GM12878 (cell line): ENCODE data around the gene FSHR. TPM values are rescaled to one million over a fixed set of nuclear protein-coding genes. Genes with fewer than 3 reads are reported as not detected.

ENCODE experiments used
- ATAC-seq: fragments of 200-7000 bp; cut with Tn5 transposase; 3 replicates; pipeline ENCODE4 v1.9.1; 2020; ENCODE audit warnings: mild to moderate bottlenecking, moderate library complexity
- BruUV-seq: library from RNA; stranded (reverse); fragments of 400-500 nt; replicated peaks from 2 replicates; lab custom pipeline; 2021; lab: Mats Ljungman, UMichigan
- CTCF ChIA-PET: fragments of 300-600 bp; sonication (Branson Sonifier 250); formaldehyde crosslinking; extraction: SDS; loops from one replicate; lab custom pipeline; 2021; ENCODE audit warnings: inconsistent platforms; lab: Yijun Ruan, JAX
- POLR2A ChIA-PET: fragments of 350-600 bp; formaldehyde crosslinking; extraction: SDS; loops from one replicate; lab custom pipeline; 2021; ENCODE audit warnings: inconsistent platforms; lab: Charles Lee
- RAD21 ChIA-PET: fragments of 300-600 bp; sonication (Branson Sonifier 250); formaldehyde crosslinking; loops from one replicate; lab custom pipeline; 2023; ENCODE audit warnings: antibody characterized with exemption; ENCODE audit not compliant: unreplicated experiment; lab: Charles Lee
- SMC1A ChIA-PET: fragments of 300-600 bp; sonication (Branson Sonifier 250); formaldehyde crosslinking; loops from one replicate; lab custom pipeline; 2023; ENCODE audit not compliant: unreplicated experiment, uncharacterized antibody; lab: Charles Lee
- DNase-seq: peaks from one replicate; pipeline ENCODE4 v3.0.0-alpha.2; 2011; ENCODE audit warnings: low read depth, low spot score
- FAIRE-seq: peaks from 3 replicates; lab custom pipeline; 2011; peaks lifted over from hg19 to GRCh38; lab: Jason Lieb, UNC
- H2AFZ ChIP-seq: 2 replicates; pipeline ENCODE4 v1.6.0; 2011; ENCODE audit warnings: low read depth, low read length, control low read depth; ENCODE audit not compliant: control insufficient read depth
- H3K27ac ChIP-seq: 2 replicates; pipeline ENCODE4 v1.5.1; 2011; ENCODE audit warnings: control low read depth; ENCODE audit not compliant: control insufficient read depth, insufficient read depth
- H3K27me3 ChIP-seq, 2 experiments: replicated peaks in 1 of 2; 2 replicates each; pipeline versions ENCODE4 v1.6.0 to v1.6.1; 2011; ENCODE audit warnings: low read length in 1 of 2; ENCODE audit not compliant: control insufficient read depth in 2 of 2, insufficient read depth in 2 of 2
- H3K36me3 ChIP-seq, 2 experiments: 2 replicates each; pipeline ENCODE4 v1.5.1; 2011; ENCODE audit warnings: low read length in 1 of 2; ENCODE audit not compliant: control insufficient read depth in 2 of 2, insufficient read depth in 2 of 2
- H3K4me1 ChIP-seq: 2 replicates; pipeline ENCODE4 v1.6.1; 2011; ENCODE audit warnings: mild to moderate bottlenecking, low read length, moderate library complexity, mixed read lengths; ENCODE audit not compliant: control insufficient read depth, insufficient read depth
- H3K4me2 ChIP-seq: 2 replicates; pipeline ENCODE4 v1.6.0; 2011; ENCODE audit warnings: control low read depth; ENCODE audit not compliant: control insufficient read depth, insufficient read depth
- H3K4me3 ChIP-seq: fragments of 200-600 bp; sonication (generic); 2 replicates; pipeline ENCODE4 v1.5.1; 2016
- H3K79me2 ChIP-seq: 2 replicates; pipeline ENCODE4 v1.6.0; 2011; ENCODE audit warnings: low read length; ENCODE audit not compliant: control insufficient read depth, insufficient read depth
- H3K9ac ChIP-seq: 2 replicates; pipeline ENCODE4 v1.8.0; 2011; ENCODE audit warnings: low read length, control low read depth, mixed read lengths; ENCODE audit not compliant: control insufficient read depth, insufficient read depth
- H3K9me3 ChIP-seq: replicated peaks from 3 replicates; pipeline ENCODE4 v1.5.1; 2011; ENCODE audit warnings: mild to moderate bottlenecking, low read length; ENCODE audit not compliant: control insufficient read depth, insufficient read depth
- H4K20me1 ChIP-seq: 2 replicates; pipeline ENCODE4 v1.6.0; 2011; ENCODE audit not compliant: control insufficient read depth, insufficient read depth
- BHLHE40 ChIP-seq, 2 experiments: fragments of 450-650 bp in 1 of 2; IDR thresholded peaks; 2 replicates each; pipeline ENCODE4 v1.6.1; 2011 to 2017; ENCODE audit warnings: low read depth in 2 of 2, borderline replicate concordance in 1 of 2, improper control_type of control experiment in 1 of 2, low read length in 1 of 2, mild to moderate bottlenecking in 1 of 2
- CBX5 ChIP-seq: sonication (generic); IDR thresholded peaks from 2 replicates; pipeline ENCODE4 v1.6.1; 2016; ENCODE audit warnings: low read depth, moderate library complexity, mild to moderate bottlenecking, inconsistent platforms
- CREM ChIP-seq: IDR thresholded peaks from 2 replicates; pipeline ENCODE4 v1.6.1; 2014; ENCODE audit warnings: antibody characterized with exemption, low read depth
- EP300 ChIP-seq, 2 experiments: fragments of 150-350 bp in 1 of 2; IDR thresholded peaks; 2 replicates each; pipeline ENCODE4 v1.6.1; 2011 to 2012; ENCODE audit warnings: low read depth in 2 of 2, low read length in 2 of 2, borderline replicate concordance in 1 of 2, improper control_type of control experiment in 1 of 2, inconsistent platforms in 1 of 2; ENCODE audit not compliant: control insufficient read depth in 1 of 2
- EZH2 ChIP-seq: IDR thresholded peaks from 2 replicates; pipeline ENCODE4 v1.6.1; 2012; ENCODE audit warnings: low read depth, mild to moderate bottlenecking, control low read depth, inconsistent platforms, low read length, borderline replicate concordance; ENCODE audit not compliant: control insufficient read depth
- HDAC2 ChIP-seq: fragments of 200-600 bp; sonication (generic); IDR thresholded peaks from 2 replicates; pipeline ENCODE4 v1.6.1; 2017
- JUNB ChIP-seq: IDR thresholded peaks from 2 replicates; pipeline ENCODE4 v1.6.1; 2016; ENCODE audit warnings: antibody characterized with exemption, mild to moderate bottlenecking
- MTA2 ChIP-seq: fragments of 450-650 bp; IDR thresholded peaks from 2 replicates; pipeline ENCODE4 v1.6.1; 2016; ENCODE audit warnings: low read depth, mild to moderate bottlenecking, moderate library complexity
- NFIC ChIP-seq: IDR thresholded peaks from 2 replicates; pipeline ENCODE4 v1.6.1; 2012; ENCODE audit warnings: low read depth, mild to moderate bottlenecking, inconsistent platforms, low read length, moderate library complexity
- POLR2AphosphoS5 ChIP-seq: IDR thresholded peaks from 2 replicates; pipeline ENCODE4 v1.6.1; 2011; ENCODE audit warnings: mild to moderate bottlenecking, low read length, inconsistent platforms
- SMAD5 ChIP-seq: IDR thresholded peaks from 2 replicates; pipeline ENCODE4 v1.6.1; 2016; ENCODE audit warnings: antibody characterized with exemption, low read depth
- SP1 ChIP-seq: IDR thresholded peaks from one replicate; pipeline ENCODE4 v1.6.1; 2011; ENCODE audit warnings: low read depth, low read length
- WGBS: methylation state at CpG from one replicate; pipeline ENCODE4 v1.1.6; 2016; ENCODE audit warnings: low lambda C conversion rate; ENCODE audit not compliant: insufficient replicate concordance, insufficient coverage; ENCODE audit errors: missing lambda C conversion rate; 5-methylcytosine and 5-hydroxymethylcytosine counted together
- in situ Hi-C: fragments of 300-500 bp; cut with MboI; formaldehyde crosslinking; loops from 9 replicates; pipeline ENCODE4 v1.14.3; 2018; ENCODE audit warnings: mixed read lengths
- intact Hi-C: fragments of 100-400 bp; cut with micrococcal nuclease; formaldehyde crosslinking; loops from one replicate; pipeline ENCODE4 v1.14.2; 2022; ENCODE audit not compliant: unreplicated experiment
- polyA plus RNA-seq, 11 experiments: library from polyadenylated mRNA; depleted of rRNA in 4 of 11; unstranded in 6 of 11; stranded (reverse) in 5 of 11; fragments of >200 nt; fragmentation: Nextera tagmentation in 4 of 11; fragmentation: Illumina TruSeq in 1 of 11; extraction: Ambion mirVana in 4 of 11; extraction: Trizol in 1 of 11; gene quantifications; 1 replicate in 1 of 11; 2 replicates in 10 of 11; pipeline versions ENCODE4 v1.2.1 to v1.2.3, GENCODE V29; 2011 to 2016; ENCODE audit warnings: inconsistent platforms in 2 of 11, missing spikeins in 2 of 11, low read depth in 1 of 11
- total RNA-seq, 4 experiments: library from RNA; depleted of rRNA in 3 of 4; stranded (reverse); fragments of >200 nt in 3 of 4; fragmentation: Illumina TruSeq in 1 of 4; extraction: Trizol in 1 of 4; gene quantifications; 2 replicates each; pipeline versions ENCODE4 v1.2.1 to v1.2.3, GENCODE V29; 2013 to 2021
- TF ChIP-seq, protein P1 (sequence below): fragments of 450-650 bp; IDR thresholded peaks from 2 replicates; pipeline ENCODE4 v1.6.1; 2018; ENCODE audit warnings: mild to moderate bottlenecking, low read depth, moderate library complexity; ENCODE audit not compliant: partially characterized antibody
- TF ChIP-seq, protein P2 (sequence below), 3 experiments: IDR thresholded peaks in 2 of 3; conservative IDR thresholded peaks in 1 of 3; 2 replicates each; pipeline ENCODE4 v1.5.1; 2011; ENCODE audit warnings: low read depth in 3 of 3, low read length in 3 of 3, mild to moderate bottlenecking in 3 of 3, control low read depth in 2 of 3, moderate library complexity in 2 of 3, inconsistent platforms in 1 of 3, mixed read lengths in 1 of 3; ENCODE audit not compliant: control insufficient read depth in 2 of 3, insufficient read depth in 1 of 3; ENCODE audit errors: extremely low read depth in 1 of 3

The FSHR gene
- total and polyA plus RNA-seq, 10 of the 15 experiments (the other 5 are each of a cell fraction or from before 2014, with no cell fraction given): not detected

DNA sequence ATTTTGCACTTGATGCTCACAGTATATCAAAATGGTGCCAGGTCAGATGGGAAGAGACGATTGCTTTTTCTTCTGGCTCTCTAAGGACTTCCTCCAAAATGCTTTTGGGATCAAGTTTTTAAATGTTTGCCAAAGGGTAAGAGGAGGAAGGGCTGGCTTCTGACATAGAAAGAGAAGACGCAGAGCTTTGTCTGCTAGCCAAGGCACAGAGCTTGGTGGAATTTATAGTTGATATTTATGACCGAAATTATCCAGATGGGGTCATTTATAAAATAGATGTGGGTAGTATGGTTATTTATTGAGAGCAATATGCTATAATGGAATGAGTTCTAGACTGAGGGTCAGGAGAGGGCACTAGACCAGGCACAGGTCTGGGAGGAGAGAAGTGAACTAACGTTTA lies 193.3 kb downstream of the FSHR start:
- Histone ChIP-seq H3K4me1 (no peaks in the 10 kb centered on the region), H3K4me2 (no peak overlapping the region), H3K27ac (no peak overlapping the region), H4K20me1 (no peaks in the 10 kb centered on the region), H3K36me3 (no peaks in the 10 kb centered on the region), H3K79me2 (no peaks in the 10 kb centered on the region), H3K9me3 (no peaks in the 10 kb centered on the region), H3K4me3 (no peak overlapping the region), H3K27me3 (no peaks in the 10 kb centered on the region), H3K9ac (no peak overlapping the region), H2AFZ (no peak overlapping the region)
- TF ChIP-seq SMAD5: no peak
- TF ChIP-seq BHLHE40 (IDR thresholded peaks at IDR 0.05; ENCODE audit: borderline replicate concordance in 1 of 2, low read depth in 2 of 2, low read length in 1 of 2): no peak
- SMC1A ChIA-PET: interaction anchor here (0.8 to 0.9 kb wide), 3 partner anchors 11 to 89 kb away, joined by 3 to 4 read pairs (median 3); no protein-coding TSS in a partner anchor
- CTCF ChIA-PET: interaction anchor here (3.0 kb wide), 1 partner anchor 15 kb away, joined by 14 read pairs; no protein-coding TSS in a partner anchor
- intact Hi-C loops: no loop called here
- DNase-seq (no peak), ATAC-seq (no peak), FAIRE-seq (no peak)
- RAD21 ChIA-PET: no interaction called here
- 19% methylated on average over 4 of the region's 4 CpGs for WGBS
- in situ Hi-C loops: no loop called here
- no TSS peak for BruUV-seq
- POLR2A ChIA-PET: no interaction called here

DNA sequence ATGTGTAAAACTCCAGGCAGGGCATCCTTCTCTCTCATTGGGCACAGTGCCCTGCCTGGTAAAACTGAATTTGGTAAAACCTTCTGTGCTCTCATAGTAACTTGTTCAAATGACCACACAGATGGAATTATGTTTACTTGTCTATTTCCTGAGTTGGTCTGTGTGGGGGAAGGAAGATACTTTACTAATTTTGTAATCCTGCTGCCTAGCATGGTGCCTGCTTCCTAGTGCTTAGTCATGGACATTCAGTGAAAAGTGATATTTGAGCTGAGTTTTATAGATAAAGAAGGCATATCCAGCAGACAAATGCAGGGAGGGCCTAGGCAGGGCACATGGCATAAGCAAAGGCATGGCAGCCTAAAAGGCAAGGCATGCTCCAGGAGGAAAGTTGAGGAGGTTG lies 199.4 kb downstream of the FSHR start:
- ChIA-PET CTCF (no interaction called here), RAD21 (no interaction called here), SMC1A (interaction anchor here (0.7 kb wide), 1 partner anchor 439 kb away, joined by 3 read pairs; no protein-coding TSS in a partner anchor), POLR2A (no interaction called here)
- Histone ChIP-seq H3K27ac (no peak overlapping the region), H3K9ac (no peak overlapping the region), H3K4me3 (no peak overlapping the region), H3K9me3 (no peaks in the 10 kb centered on the region), H4K20me1 (no peaks in the 10 kb centered on the region), H3K27me3 (no peaks in the 10 kb centered on the region), H3K79me2 (no peaks in the 10 kb centered on the region), H3K4me2 (no peak overlapping the region), H2AFZ (no peak overlapping the region), H3K4me1 (no peaks in the 10 kb centered on the region), H3K36me3 (no peaks in the 10 kb centered on the region)
- intact Hi-C loops (no loop called here), in situ Hi-C loops (no loop called here)
- DNase-seq: no peak
- FAIRE-seq: no peak
- BruUV-seq: no TSS peak
- ATAC-seq: no peak
- TF ChIP-seq, protein P1, sequence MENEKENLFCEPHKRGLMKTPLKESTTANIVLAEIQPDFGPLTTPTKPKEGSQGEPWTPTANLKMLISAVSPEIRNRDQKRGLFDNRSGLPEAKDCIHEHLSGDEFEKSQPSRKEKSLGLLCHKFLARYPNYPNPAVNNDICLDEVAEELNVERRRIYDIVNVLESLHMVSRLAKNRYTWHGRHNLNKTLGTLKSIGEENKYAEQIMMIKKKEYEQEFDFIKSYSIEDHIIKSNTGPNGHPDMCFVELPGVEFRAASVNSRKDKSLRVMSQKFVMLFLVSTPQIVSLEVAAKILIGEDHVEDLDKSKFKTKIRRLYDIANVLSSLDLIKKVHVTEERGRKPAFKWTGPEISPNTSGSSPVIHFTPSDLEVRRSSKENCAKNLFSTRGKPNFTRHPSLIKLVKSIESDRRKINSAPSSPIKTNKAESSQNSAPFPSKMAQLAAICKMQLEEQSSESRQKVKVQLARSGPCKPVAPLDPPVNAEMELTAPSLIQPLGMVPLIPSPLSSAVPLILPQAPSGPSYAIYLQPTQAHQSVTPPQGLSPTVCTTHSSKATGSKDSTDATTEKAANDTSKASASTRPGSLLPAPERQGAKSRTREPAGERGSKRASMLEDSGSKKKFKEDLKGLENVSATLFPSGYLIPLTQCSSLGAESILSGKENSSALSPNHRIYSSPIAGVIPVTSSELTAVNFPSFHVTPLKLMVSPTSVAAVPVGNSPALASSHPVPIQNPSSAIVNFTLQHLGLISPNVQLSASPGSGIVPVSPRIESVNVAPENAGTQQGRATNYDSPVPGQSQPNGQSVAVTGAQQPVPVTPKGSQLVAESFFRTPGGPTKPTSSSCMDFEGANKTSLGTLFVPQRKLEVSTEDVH: no peak
- TF ChIP-seq NFIC: no peak
- TF ChIP-seq POLR2AphosphoS5: no peak
- TF ChIP-seq, protein P2, sequence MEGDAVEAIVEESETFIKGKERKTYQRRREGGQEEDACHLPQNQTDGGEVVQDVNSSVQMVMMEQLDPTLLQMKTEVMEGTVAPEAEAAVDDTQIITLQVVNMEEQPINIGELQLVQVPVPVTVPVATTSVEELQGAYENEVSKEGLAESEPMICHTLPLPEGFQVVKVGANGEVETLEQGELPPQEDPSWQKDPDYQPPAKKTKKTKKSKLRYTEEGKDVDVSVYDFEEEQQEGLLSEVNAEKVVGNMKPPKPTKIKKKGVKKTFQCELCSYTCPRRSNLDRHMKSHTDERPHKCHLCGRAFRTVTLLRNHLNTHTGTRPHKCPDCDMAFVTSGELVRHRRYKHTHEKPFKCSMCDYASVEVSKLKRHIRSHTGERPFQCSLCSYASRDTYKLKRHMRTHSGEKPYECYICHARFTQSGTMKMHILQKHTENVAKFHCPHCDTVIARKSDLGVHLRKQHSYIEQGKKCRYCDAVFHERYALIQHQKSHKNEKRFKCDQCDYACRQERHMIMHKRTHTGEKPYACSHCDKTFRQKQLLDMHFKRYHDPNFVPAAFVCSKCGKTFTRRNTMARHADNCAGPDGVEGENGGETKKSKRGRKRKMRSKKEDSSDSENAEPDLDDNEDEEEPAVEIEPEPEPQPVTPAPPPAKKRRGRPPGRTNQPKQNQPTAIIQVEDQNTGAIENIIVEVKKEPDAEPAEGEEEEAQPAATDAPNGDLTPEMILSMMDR (IDR thresholded peaks at IDR 0.05 in 2 of 3, conservative IDR thresholded peaks at IDR 0.05 in 1 of 3; ENCODE audit: control insufficient read depth in 2 of 3, extremely low read depth in 1 of 3, insufficient read depth in 1 of 3, low read depth in 3 of 3, low read length in 3 of 3): no peak
- no peak for TF ChIP-seq SP1
- no peak for TF ChIP-seq EZH2
- TF ChIP-seq MTA2: no peak
- no peak for TF ChIP-seq CBX5
- TF ChIP-seq JUNB: no peak
- no peak for TF ChIP-seq CREM
- TF ChIP-seq EP300 (IDR thresholded peaks at IDR 0.05; ENCODE audit: borderline replicate concordance in 1 of 2, control insufficient read depth in 1 of 2, low read depth in 2 of 2, low read length in 2 of 2): no peak
- no peak for TF ChIP-seq HDAC2
